Stomach smooth muscle (tissue), 2 donors: ENCODE measurements around the gene TRAF3IP1.

ENCODE experiments used
- H3K27ac ChIP-seq: one replicate; pipeline ENCODE4 v1.7.0; 2013; ENCODE audit warnings: mild to moderate bottlenecking, low read length, inconsistent platforms
- H3K27me3 ChIP-seq, 2 donors: one replicate each; pipeline ENCODE4 v1.7.0; 2013; ENCODE audit warnings: low read length in 2 of 2; ENCODE audit not compliant: insufficient read depth in 2 of 2, control insufficient read depth in 1 of 2
- H3K36me3 ChIP-seq, 2 donors: one replicate each; pipeline ENCODE4 v1.7.0; 2013; ENCODE audit warnings: low read length in 2 of 2; ENCODE audit not compliant: control insufficient read depth in 2 of 2, insufficient read depth in 2 of 2
- H3K4me1 ChIP-seq: one replicate; pipeline ENCODE4 v1.7.0; 2013; ENCODE audit warnings: low read length; ENCODE audit not compliant: control insufficient read depth, insufficient read depth
- H3K4me3 ChIP-seq, 2 donors: one replicate each; pipeline ENCODE4 v1.7.0; 2013; ENCODE audit warnings: low read length in 2 of 2
- H3K9ac ChIP-seq, 2 donors: one replicate each; pipeline ENCODE4 v1.7.0; 2013; ENCODE audit warnings: low read length in 2 of 2, mild to moderate bottlenecking in 1 of 2
- H3K9me3 ChIP-seq, 2 donors: one replicate each; pipeline ENCODE4 v1.7.0; 2013; ENCODE audit warnings: low read length in 2 of 2; ENCODE audit not compliant: control insufficient read depth in 2 of 2
- donor health status: healthy.
- donor health status: Pancreatic carcinoma.

Gene TRAF3IP1

GRCh38 chr2:238413368-238413767 is 93.0 kb downstream of the TRAF3IP1 start:
- no peaks in the 10 kb centered on the region for H3K4me1 ChIP-seq
- H3K4me3 ChIP-seq = no peak overlapping the region
- no peaks in the 10 kb centered on the region for H3K27me3 ChIP-seq
- no peak overlapping the region for H3K9ac ChIP-seq
- no peaks in the 10 kb centered on the region for H3K9me3 ChIP-seq
- no peak overlapping the region for H3K27ac ChIP-seq
- H3K36me3 ChIP-seq = no peaks in the 10 kb centered on the region

DNA sequence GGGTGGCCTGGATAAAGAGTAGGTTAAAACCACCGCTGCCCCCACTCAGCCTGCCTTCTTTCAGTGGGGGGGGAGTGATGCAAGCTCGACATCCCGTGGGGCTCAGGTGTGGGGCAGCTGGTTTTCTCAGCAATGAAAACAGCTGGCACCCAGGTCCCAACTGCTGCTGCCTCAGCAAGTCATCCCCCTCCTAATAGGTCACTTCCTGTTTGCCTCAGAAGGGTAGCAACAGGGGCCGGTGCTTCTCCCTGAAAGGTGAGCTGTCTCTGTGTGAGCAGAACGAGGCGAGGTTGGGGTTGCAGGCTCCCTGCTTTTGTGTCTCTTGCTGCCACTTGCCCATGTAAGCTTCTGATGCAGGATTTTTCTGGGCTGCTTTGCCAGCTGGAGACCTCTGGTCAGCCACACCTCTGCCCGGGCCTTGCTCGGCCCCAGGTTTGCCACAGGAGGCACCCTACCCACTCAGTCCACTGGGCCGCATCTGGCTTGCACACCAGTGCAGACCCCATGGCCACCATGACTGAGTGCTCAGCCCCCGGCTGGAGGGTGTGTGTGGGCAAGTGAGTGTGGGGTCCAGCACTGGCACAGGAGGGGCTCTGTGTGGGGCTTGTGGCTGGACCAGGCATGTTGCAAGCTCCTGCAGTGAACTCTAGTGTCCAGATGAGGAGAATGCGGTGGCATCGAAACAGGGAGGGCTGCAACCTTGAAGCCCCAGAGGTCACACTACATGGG is 94.9 kb downstream of the TRAF3IP1 start:
- Histone ChIP-seq H3K9ac (no peak overlapping the region), H3K9me3 (no peaks in the 10 kb centered on the region), H3K27me3 (no peaks in the 10 kb centered on the region), H3K4me1 (no peaks in the 10 kb centered on the region), H3K4me3 (no peak overlapping the region), H3K27ac (no peak overlapping the region), H3K36me3 (no peaks in the 10 kb centered on the region)

DNA sequence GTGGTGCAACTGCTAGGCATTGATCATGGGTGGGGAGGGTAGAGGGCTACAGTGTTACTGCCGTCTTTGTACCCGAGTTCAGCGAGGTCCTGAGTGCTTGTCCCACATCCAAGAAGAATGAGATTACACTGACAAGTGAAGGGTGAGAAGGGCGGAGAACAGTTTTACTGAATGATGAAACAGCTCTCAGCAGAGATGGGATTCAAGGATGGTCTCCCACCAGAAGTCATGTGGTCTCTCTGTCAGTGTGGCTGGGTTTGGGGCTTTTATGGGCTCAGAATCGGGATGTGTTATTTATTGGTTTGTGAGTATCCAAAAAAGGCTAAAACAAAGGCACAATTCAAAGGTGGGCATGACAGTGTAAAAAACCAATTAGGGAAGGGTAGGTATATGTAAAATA is 95.6 kb downstream of the TRAF3IP1 start:
- H3K4me1 ChIP-seq = no peaks in the 10 kb centered on the region
- H3K36me3 ChIP-seq = no peaks in the 10 kb centered on the region
- H3K9me3 ChIP-seq = no peaks in the 10 kb centered on the region
- no peak overlapping the region for H3K27ac ChIP-seq
- H3K27me3 ChIP-seq = no peaks in the 10 kb centered on the region
- H3K4me3 ChIP-seq = no peak overlapping the region
- no peak overlapping the region for H3K9ac ChIP-seq

GRCh38 chr2:238418196-238418998 is 98.1 kb downstream of the TRAF3IP1 start:
- Histone ChIP-seq H3K27me3 (no peaks in the 10 kb centered on the region), H3K27ac (no peak overlapping the region), H3K36me3 (no peaks in the 10 kb centered on the region), H3K9me3 (no peaks in the 10 kb centered on the region), H3K4me3 (no peak overlapping the region), H3K4me1 (no peaks in the 10 kb centered on the region), H3K9ac (no peak overlapping the region)

GRCh38 chr2:238418999-238419546 is 98.8 kb downstream of the TRAF3IP1 start:
- Histone ChIP-seq H3K4me3 (no peak overlapping the region), H3K9me3 (no peaks in the 10 kb centered on the region), H3K36me3 (no peaks in the 10 kb centered on the region), H3K27ac (no peak overlapping the region), H3K27me3 (no peaks in the 10 kb centered on the region), H3K4me1 (no peaks in the 10 kb centered on the region), H3K9ac (no peak overlapping the region)

GRCh38 chr2:238420442-238420841 is 100.1 kb downstream of the TRAF3IP1 start:
- Histone ChIP-seq H3K4me3 (no peak overlapping the region), H3K4me1 (no peaks in the 10 kb centered on the region), H3K27me3 (no peaks in the 10 kb centered on the region), H3K9ac (no peak overlapping the region), H3K36me3 (no peaks in the 10 kb centered on the region), H3K9me3 (no peaks in the 10 kb centered on the region), H3K27ac (no peak overlapping the region)

GRCh38 chr2:238420878-238421694 is 100.8 kb downstream of the TRAF3IP1 start:
- Histone ChIP-seq H3K9ac (no peak overlapping the region), H3K36me3 (no peaks in the 10 kb centered on the region), H3K4me3 (no peak overlapping the region), H3K4me1 (peaks cover 5% of the 10 kb centered on the region), H3K9me3 (no peaks in the 10 kb centered on the region), H3K27me3 (no peaks in the 10 kb centered on the region), H3K27ac (no peak overlapping the region)

DNA sequence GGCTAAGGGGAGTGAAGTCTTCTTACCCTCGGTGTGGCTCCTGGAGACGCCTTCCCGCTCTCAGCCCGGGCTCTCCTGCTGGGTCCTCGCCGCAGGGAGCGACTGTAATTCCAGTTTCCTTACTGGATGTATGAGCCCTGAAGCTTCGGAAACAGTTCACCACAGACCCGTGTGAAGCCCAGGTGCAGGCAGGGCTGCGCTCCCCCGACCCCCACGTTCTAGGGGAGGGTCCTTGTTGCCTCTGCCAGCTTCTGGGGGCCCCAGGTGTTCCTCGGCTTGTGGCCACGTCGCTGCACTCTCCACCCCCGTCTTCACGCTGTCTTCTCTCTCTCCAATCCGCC is 101.3 kb downstream of the TRAF3IP1 start:
- Histone ChIP-seq H3K36me3 (no peaks in the 10 kb centered on the region), H3K27me3 (no peaks in the 10 kb centered on the region), H3K4me1 (peaks cover 7% of the 10 kb centered on the region), H3K9me3 (no peaks in the 10 kb centered on the region), H3K27ac (no peak overlapping the region), H3K4me3 (no peak overlapping the region), H3K9ac (no peak overlapping the region)

DNA sequence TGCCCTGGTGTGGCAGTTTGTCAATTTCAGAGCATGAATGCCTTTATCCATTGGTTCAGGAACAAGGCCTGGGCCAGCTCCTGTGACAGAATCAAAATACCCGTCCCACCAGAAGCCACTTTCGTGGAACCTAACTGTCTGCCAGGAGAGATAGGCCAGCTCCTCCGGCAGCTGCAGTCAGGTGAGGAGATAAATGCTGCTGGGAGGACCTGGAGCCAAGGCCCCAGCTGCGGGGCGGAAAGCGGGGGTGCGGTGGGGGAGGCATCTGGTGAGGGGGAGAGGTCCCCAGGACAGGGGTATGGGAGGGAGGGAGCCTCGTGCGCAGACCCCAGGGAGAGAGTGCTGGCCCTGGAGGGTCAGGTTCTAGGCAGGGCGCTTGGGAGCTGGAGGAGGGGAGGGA is 102.0 kb downstream of the TRAF3IP1 start:
- Histone ChIP-seq H3K9ac (no peak overlapping the region), H3K4me1 (peaks cover 9% of the 10 kb centered on the region), H3K4me3 (no peak overlapping the region), H3K27me3 (no peaks in the 10 kb centered on the region), H3K9me3 (no peaks in the 10 kb centered on the region), H3K36me3 (no peaks in the 10 kb centered on the region), H3K27ac (no peak overlapping the region)

- no peak overlapping the region for H3K9ac ChIP-seq
- H3K27me3 ChIP-seq = no peaks in the 10 kb centered on the region
- H3K27ac ChIP-seq = no peak overlapping the region
- H3K9me3 ChIP-seq = no peaks in the 10 kb centered on the region
- H3K4me3 ChIP-seq = no peak overlapping the region
- peaks cover 15% of the 10 kb centered on the region for H3K4me1 ChIP-seq
- no peaks in the 10 kb centered on the region for H3K36me3 ChIP-seq
Measured at GRCh38 chr2:238422940-238423339, 102.6 kb downstream of the TRAF3IP1 start.
